MM.1S (cell line): ENCODE measurements around the gene ARID3B.

Experiments
- DNase-seq: peaks from one replicate; pipeline ENCODE4 v3.0.0-alpha.2; 2015
- H2AFZ ChIP-seq: fragments of 300-600 bp; sonication (generic); 2 replicates; pipeline ENCODE4 v1.6.0; 2016; ENCODE audit warnings: antibody characterized with exemption, low read length
- H3F3A ChIP-seq: fragments of 300-600 bp; sonication (generic); 2 replicates; pipeline ENCODE4 v1.6.1; 2016; ENCODE audit warnings: mild to moderate bottlenecking, antibody characterized with exemption, low read length, moderate library complexity, mixed read lengths; ENCODE audit not compliant: insufficient read depth
- H3K27ac ChIP-seq: fragments of 300-600 bp; sonication (generic); 2 replicates; pipeline ENCODE4 v1.5.1; 2016; ENCODE audit warnings: mild to moderate bottlenecking, low read length
- H3K27me3 ChIP-seq: fragments of 300-600 bp; sonication (generic); replicated peaks from 2 replicates; pipeline ENCODE4 v1.6.0; 2016; ENCODE audit warnings: low read length; ENCODE audit not compliant: insufficient read depth
- H3K36me3 ChIP-seq: fragments of 300-600 bp; sonication (generic); replicated peaks from 2 replicates; pipeline ENCODE4 v1.6.1; 2016; ENCODE audit warnings: mild to moderate bottlenecking, low read length, mixed read lengths; ENCODE audit not compliant: insufficient read depth
- H3K4me1 ChIP-seq: fragments of 300-600 bp; sonication (generic); 2 replicates; pipeline ENCODE4 v1.6.1; 2016; ENCODE audit warnings: low read length, mixed read lengths
- H3K4me2 ChIP-seq: fragments of 300-600 bp; sonication (generic); 2 replicates; pipeline ENCODE4 v1.6.0; 2016; ENCODE audit warnings: low read depth, low read length
- H3K4me3 ChIP-seq: fragments of 300-600 bp; sonication (generic); 2 replicates; pipeline ENCODE4 v1.5.1; 2016; ENCODE audit warnings: low read length, mixed read lengths
- H3K79me2 ChIP-seq: fragments of 300-600 bp; sonication (generic); 2 replicates; pipeline ENCODE4 v1.6.1; 2016; ENCODE audit warnings: mixed run types, low read length, mixed read lengths
- H3K9ac ChIP-seq: fragments of 300-600 bp; sonication (generic); 2 replicates; pipeline ENCODE4 v1.6.1; 2016; ENCODE audit warnings: low read length, mixed read lengths
- H3K9me2 ChIP-seq: fragments of 300-600 bp; sonication (generic); replicated peaks from 2 replicates; pipeline ENCODE4 v1.6.1; 2016; ENCODE audit warnings: mild to moderate bottlenecking, low read length, mixed read lengths; ENCODE audit not compliant: insufficient read depth
- H3K9me3 ChIP-seq: fragments of 300-600 bp; sonication (generic); replicated peaks from 2 replicates; pipeline ENCODE4 v1.6.1; 2016; ENCODE audit warnings: mild to moderate bottlenecking, low read length, mixed read lengths; ENCODE audit not compliant: insufficient read depth
- H4K20me1 ChIP-seq: fragments of 300-600 bp; sonication (generic); 2 replicates; pipeline ENCODE4 v1.6.1; 2016; ENCODE audit warnings: mild to moderate bottlenecking, low read length, moderate library complexity, mixed read lengths; ENCODE audit not compliant: insufficient read depth
- CTCF ChIP-seq: fragments of 300-600 bp; sonication (generic); IDR thresholded peaks from 2 replicates; pipeline ENCODE4 v1.5.1; 2016; ENCODE audit warnings: antibody characterized with exemption, low read length, mixed read lengths
- EZH2 ChIP-seq: fragments of 300-600 bp; sonication (generic); optimal IDR thresholded peaks from 2 replicates; pipeline ENCODE3; 2017; ENCODE audit warnings: low read depth, mild to moderate bottlenecking, antibody characterized with exemption, low read length, mixed read lengths
- EZH2phosphoT487 ChIP-seq: fragments of 300-600 bp; sonication (generic); IDR thresholded peaks from 2 replicates; pipeline ENCODE4 v1.6.1; 2018; ENCODE audit warnings: antibody characterized with exemption, low read length

The ARID3B gene

GRCh38 chr15:74642348-74642733 lies 101.3 kb downstream of the ARID3B start:
- H3F3A ChIP-seq = no peaks in the 10 kb centered on the region
- no peaks in the 10 kb centered on the region for H3K4me1 ChIP-seq
- no peak overlapping the region for H2AFZ ChIP-seq
- H3K4me3 ChIP-seq = no peak overlapping the region
- H3K27ac ChIP-seq = no peak overlapping the region
- no peaks in the 10 kb centered on the region for H3K27me3 ChIP-seq
- peaks cover 5% of the 10 kb centered on the region; the same call in 1 of the 2 replicates for H3K36me3 ChIP-seq
- no peaks in the 10 kb centered on the region for H3K9me2 ChIP-seq
- H3K9me3 ChIP-seq = no peaks in the 10 kb centered on the region
- H3K4me2 ChIP-seq = no peak overlapping the region
- DNase-seq = no peak
- no peak for TF ChIP-seq EZH2phosphoT487
- TF ChIP-seq CTCF = no peak
- no peak for TF ChIP-seq EZH2
- H3K9ac ChIP-seq = no peak overlapping the region
- peaks cover under 1% of the 10 kb centered on the region; the same call in 1 of the 2 replicates for H3K79me2 ChIP-seq
- no peaks in the 10 kb centered on the region for H4K20me1 ChIP-seq

GRCh38 chr15:74642734-74643664 lies 102.0 kb downstream of the ARID3B start:
- H2AFZ ChIP-seq = no peak overlapping the region
- H3K27me3 ChIP-seq = no peaks in the 10 kb centered on the region
- H3K4me2 ChIP-seq = no peak overlapping the region
- no peaks in the 10 kb centered on the region for H3K4me1 ChIP-seq
- H3K9me3 ChIP-seq = no peaks in the 10 kb centered on the region
- no peak for TF ChIP-seq CTCF
- no peak for TF ChIP-seq EZH2
- H3K79me2 ChIP-seq = peaks cover 3% of the 10 kb centered on the region; the same call in 1 of the 2 replicates
- no peak overlapping the region for H3K9ac ChIP-seq
- H4K20me1 ChIP-seq = no peaks in the 10 kb centered on the region
- no peaks in the 10 kb centered on the region for H3F3A ChIP-seq
- H3K36me3 ChIP-seq = peaks cover 5% of the 10 kb centered on the region; the same call in 1 of the 2 replicates
- H3K9me2 ChIP-seq = no peaks in the 10 kb centered on the region
- DNase-seq = no peak
- H3K27ac ChIP-seq = no peak overlapping the region
- no peak overlapping the region for H3K4me3 ChIP-seq

- Histone ChIP-seq H3F3A (no peaks in the 10 kb centered on the region), H3K9me3 (no peaks in the 10 kb centered on the region), H3K9ac (no peak overlapping the region), H3K27ac (no peak overlapping the region), H3K79me2 (peaks cover 3% of the 10 kb centered on the region; the same call in 1 of the 2 replicates), H3K4me1 (no peaks in the 10 kb centered on the region), H3K27me3 (no peaks in the 10 kb centered on the region), H3K4me2 (no peak overlapping the region), H4K20me1 (no peaks in the 10 kb centered on the region), H3K36me3 (peaks cover 5% of the 10 kb centered on the region; the same call in 1 of the 2 replicates), H2AFZ (no peak overlapping the region), H3K9me2 (no peaks in the 10 kb centered on the region), H3K4me3 (no peak overlapping the region)
- TF ChIP-seq CTCF (no peak), EZH2 (no peak), EZH2phosphoT487 (no peak)
- DNase-seq = no peak
These were observed 102.7 kb downstream of the ARID3B start for GRCh38 chr15:74643665-74644204.
